Uterus (tissue), 4 donors: Measurements from ENCODE around the gene ESPNL. TPM values are rescaled to one million over a fixed set of nuclear protein-coding genes. Genes with fewer than 3 reads are reported as not detected.

Experiments
- DNase-seq, 2 donors: peaks; one replicate each; pipeline ENCODE4 v3.0.0-alpha.2; 2019 to 2020
- H3K27ac ChIP-seq, 2 donors: fragments of 200-600 bp; sonication (generic); 1 replicate in 1 of 2; 2 replicates in 1 of 2; pipeline ENCODE4 v1.5.1; 2016 to 2018
- H3K27me3 ChIP-seq, 2 donors: fragments of 200-600 bp; sonication (generic); one replicate each; pipeline ENCODE4 v1.5.1; 2018 to 2019; ENCODE audit warnings: control low read depth in 1 of 2
- H3K36me3 ChIP-seq, 2 donors: fragments of 200-600 bp; sonication (generic); one replicate each; pipeline ENCODE4 v1.5.1; 2019; ENCODE audit warnings: control low read depth in 1 of 2
- H3K4me1 ChIP-seq, 2 donors: fragments of 200-600 bp; sonication (generic); one replicate each; pipeline ENCODE4 v1.5.1; 2018 to 2019; ENCODE audit warnings: control low read depth in 1 of 2
- H3K4me3 ChIP-seq, 2 donors: fragments of 200-600 bp; sonication (generic); 1 replicate in 1 of 2; 2 replicates in 1 of 2; pipeline ENCODE4 v1.5.1; 2018 to 2019; ENCODE audit warnings: mild to moderate bottlenecking in 1 of 2
- H3K9me3 ChIP-seq, 2 donors: fragments of 200-600 bp; sonication (generic); one replicate each; pipeline ENCODE4 v1.5.1; 2019; ENCODE audit warnings: control low read depth in 1 of 2
- POLR2A ChIP-seq, 2 donors: fragments of 450-650 bp; IDR thresholded peaks; one replicate each; pipeline ENCODE4 v1.6.1; 2016; ENCODE audit warnings: antibody characterized with exemption in 2 of 2, mild to moderate bottlenecking in 1 of 2, moderate library complexity in 1 of 2
- intact Hi-C: fragments of 100-400 bp; cut with DNase I; formaldehyde crosslinking; loops from one replicate; pipeline ENCODE4 v1.15.1; 2023; ENCODE audit warnings: low total_unique reads
- total RNA-seq, 4 donors: library from RNA; depleted of rRNA in 3 of 4; stranded (reverse); fragments of >200 nt in 3 of 4; gene quantifications; one replicate each; pipeline versions ENCODE4 v1.1.0 to v1.2.4, GENCODE V29; 2014 to 2023
- TF ChIP-seq, protein P1 (sequence below), 4 experiments: fragments of 200-600 bp in 2 of 4; fragments of 450-650 bp in 2 of 4; sonication (generic) in 2 of 4; IDR thresholded peaks; one replicate each; pipeline ENCODE4 v1.5.1; 2016 to 2019; ENCODE audit warnings: antibody characterized with exemption in 4 of 4, mild to moderate bottlenecking in 2 of 4, moderate library complexity in 1 of 4
- donor health status: DM: yes; HTN: yes; CAD: no.

The ESPNL gene
- total RNA-seq, 4 donors from 2014 or later = 0.34 to 7.7 TPM; not detected in 2

DNA sequence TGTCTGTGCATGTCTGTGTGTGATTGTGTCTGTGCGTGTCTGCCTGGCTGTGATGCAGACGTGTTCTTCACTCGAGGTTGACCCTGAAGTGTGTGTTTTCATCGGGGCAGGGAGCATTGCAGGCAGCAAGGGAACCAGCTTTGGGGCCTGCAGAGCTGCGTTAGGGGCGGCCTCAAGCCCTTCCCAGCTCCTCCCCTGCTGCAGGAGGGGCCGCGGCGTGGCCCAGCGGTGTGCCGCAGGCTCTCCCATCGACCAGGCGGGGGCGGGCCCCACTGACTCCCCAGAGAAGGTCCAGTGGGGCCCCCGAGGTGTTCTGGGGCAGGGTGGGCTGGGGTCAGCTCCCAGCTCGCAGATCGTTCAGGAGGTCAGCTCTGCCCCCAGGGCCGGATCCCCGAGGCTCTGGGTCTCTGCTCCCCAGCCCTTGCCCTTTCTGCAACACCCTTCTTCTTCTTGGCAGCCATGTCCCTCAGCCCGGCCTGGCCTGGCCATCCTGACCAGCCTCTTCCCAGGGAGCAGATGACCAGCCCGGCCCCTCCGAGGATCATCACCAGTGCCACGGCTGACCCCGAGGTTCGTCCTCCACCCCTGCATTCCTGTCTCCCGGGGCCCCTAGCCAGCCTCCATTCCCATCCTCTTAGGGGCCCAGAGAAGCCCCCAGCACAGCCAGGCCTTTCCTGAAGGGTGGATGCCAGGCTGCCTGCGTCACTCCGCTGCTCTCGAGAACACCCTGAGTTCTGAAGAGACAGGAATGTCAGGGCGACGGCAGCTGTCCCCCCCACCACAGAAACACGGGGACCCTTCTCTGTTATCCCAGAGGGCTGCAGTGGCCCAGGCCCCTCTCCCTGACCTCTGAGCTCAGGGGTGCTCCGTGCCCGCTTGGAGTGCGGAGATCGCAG, 27.3 kb downstream of the ESPNL start:
- intact Hi-C loops = no loop called here
- H3K36me3 ChIP-seq = no peaks in the 10 kb centered on the region
- peak in 1 of 2 donors; percentile 36 for DNase-seq
- H3K27ac ChIP-seq = peak overlapping the region in 1 of 2 donors; percentile 3
- no peaks in the 10 kb centered on the region for H3K27me3 ChIP-seq
- no peaks in the 10 kb centered on the region for H3K9me3 ChIP-seq
- H3K4me3 ChIP-seq = peak overlapping the region in 1 of 2 donors; percentile 8
- no peaks in the 10 kb centered on the region for H3K4me1 ChIP-seq
- no peak for TF ChIP-seq POLR2A (IDR thresholded peaks at IDR 0.05)
- TF ChIP-seq, protein P1, sequence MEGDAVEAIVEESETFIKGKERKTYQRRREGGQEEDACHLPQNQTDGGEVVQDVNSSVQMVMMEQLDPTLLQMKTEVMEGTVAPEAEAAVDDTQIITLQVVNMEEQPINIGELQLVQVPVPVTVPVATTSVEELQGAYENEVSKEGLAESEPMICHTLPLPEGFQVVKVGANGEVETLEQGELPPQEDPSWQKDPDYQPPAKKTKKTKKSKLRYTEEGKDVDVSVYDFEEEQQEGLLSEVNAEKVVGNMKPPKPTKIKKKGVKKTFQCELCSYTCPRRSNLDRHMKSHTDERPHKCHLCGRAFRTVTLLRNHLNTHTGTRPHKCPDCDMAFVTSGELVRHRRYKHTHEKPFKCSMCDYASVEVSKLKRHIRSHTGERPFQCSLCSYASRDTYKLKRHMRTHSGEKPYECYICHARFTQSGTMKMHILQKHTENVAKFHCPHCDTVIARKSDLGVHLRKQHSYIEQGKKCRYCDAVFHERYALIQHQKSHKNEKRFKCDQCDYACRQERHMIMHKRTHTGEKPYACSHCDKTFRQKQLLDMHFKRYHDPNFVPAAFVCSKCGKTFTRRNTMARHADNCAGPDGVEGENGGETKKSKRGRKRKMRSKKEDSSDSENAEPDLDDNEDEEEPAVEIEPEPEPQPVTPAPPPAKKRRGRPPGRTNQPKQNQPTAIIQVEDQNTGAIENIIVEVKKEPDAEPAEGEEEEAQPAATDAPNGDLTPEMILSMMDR (IDR thresholded peaks at IDR 0.05) = peak in 2 of 4 experiments; percentile 11 to 19

DNA sequence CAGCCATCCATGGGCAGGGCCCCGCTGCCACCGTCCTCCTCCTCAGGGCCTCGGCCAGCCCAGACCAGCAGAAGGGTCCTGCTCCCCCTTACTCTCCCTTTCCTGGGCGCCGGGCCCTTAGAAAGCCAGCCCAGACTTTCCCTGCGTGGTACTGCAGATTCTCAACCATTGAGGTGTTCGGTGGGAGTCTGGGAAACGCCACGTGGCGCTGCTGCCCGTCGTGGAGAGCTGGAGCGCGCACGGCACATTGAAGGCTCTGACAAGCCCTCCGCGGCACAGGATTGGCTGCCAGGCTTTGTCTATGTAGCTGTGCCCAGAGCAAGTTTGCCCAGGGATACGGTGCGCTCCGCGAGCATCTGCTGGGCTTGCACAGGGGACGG, 27.9 kb downstream of the ESPNL start:
- Histone ChIP-seq H3K4me1 (no peaks in the 10 kb centered on the region), H3K9me3 (no peaks in the 10 kb centered on the region), H3K4me3 (no peak overlapping the region), H3K27ac (peak overlapping the region in 1 of 2 donors; percentile 3), H3K36me3 (no peaks in the 10 kb centered on the region), H3K27me3 (no peaks in the 10 kb centered on the region)
- TF ChIP-seq, protein P1 (IDR thresholded peaks at IDR 0.05) = no peak
- no peak for TF ChIP-seq POLR2A (IDR thresholded peaks at IDR 0.05)
- intact Hi-C loops = no loop called here
- DNase-seq = no peak

DNA sequence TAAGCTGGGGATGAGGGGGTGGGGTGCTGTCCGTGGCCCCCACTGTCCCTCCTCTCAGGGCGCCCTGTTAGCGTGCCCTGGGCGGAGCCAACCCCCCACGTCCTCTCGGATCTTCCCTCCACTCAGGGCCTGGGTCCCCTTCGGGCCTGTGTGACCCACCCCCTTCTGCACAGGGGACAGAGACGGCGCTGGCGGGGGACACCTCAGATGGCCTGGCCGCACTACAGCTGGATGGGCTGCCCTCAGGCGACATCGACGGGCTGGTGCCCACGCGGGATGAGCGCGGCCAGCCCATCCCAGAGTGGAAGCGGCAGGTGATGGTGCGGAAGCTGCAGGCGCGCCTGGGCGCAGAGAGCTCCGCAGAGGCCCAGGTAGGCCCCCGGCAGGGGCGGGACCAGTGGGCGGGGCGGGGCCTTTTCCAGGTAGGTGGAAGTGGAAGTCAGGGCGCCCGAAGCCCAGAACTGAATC, 28.4 kb downstream of the ESPNL start:
- H3K27ac ChIP-seq = no peak overlapping the region
- no peak for DNase-seq
- TF ChIP-seq, protein P1 (IDR thresholded peaks at IDR 0.05) = no peak
- TF ChIP-seq POLR2A (IDR thresholded peaks at IDR 0.05) = no peak

DNA sequence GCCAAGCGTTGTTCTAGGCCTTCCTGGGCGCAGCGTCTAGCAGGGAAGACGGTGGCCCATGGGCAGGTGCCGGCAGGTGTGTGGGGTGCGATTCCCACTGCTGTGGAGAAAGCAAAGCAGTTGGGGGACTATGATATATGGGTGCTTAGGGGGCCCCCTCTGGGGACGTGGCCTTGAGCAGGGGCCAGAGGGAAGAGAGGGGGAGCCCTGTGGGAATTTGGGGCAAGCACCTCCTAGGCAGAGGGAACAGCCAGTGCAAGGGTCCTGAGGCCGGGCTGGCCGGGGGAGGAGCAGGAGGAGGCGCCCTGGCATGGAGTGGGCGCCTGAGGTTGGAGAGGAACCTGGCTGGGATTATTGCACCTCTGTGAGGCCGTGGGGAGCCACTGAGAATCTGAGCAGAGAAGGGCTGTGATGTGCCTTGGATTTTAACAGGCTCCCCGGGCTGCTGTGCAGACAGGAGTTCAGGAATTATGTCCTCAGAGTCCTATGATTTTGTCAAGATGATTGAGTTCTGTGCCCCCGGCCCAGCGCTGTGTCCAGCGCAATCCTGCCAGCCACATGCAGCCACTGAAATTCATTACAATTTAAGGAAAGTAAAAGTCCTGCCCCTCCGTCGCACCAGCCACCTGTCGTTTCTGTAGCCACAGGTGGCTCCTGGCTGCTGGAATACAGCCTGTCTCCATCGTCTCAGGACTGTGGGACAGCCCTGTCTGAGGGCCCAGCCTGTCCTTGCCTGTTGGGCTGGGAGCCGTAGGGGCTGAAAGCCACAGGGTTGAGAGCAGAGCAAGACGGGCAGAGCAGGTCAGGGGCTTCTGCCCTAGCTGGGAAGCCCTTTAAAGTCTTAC, 29.2 kb downstream of the ESPNL start:
- TF ChIP-seq, protein P1 (IDR thresholded peaks at IDR 0.05) = no peak
- TF ChIP-seq POLR2A (IDR thresholded peaks at IDR 0.05) = no peak
- no peak for DNase-seq
- no peak overlapping the region for H3K4me3 ChIP-seq
- no peaks in the 10 kb centered on the region for H3K9me3 ChIP-seq
- H3K27ac ChIP-seq = no peak overlapping the region
- no peaks in the 10 kb centered on the region for H3K27me3 ChIP-seq
- intact Hi-C loops = no loop called here
- no peaks in the 10 kb centered on the region for H3K4me1 ChIP-seq
- no peaks in the 10 kb centered on the region for H3K36me3 ChIP-seq

More for the DNA sequence above, 28.4 kb downstream of the ESPNL start:
- no peak overlapping the region for H3K4me3 ChIP-seq
- no peaks in the 10 kb centered on the region for H3K27me3 ChIP-seq
- H3K9me3 ChIP-seq = no peaks in the 10 kb centered on the region
- H3K4me1 ChIP-seq = no peaks in the 10 kb centered on the region
- intact Hi-C loops = no loop called here
- no peaks in the 10 kb centered on the region for H3K36me3 ChIP-seq
